Transverse colon (tissue), 4 donors: ENCODE data around the gene APOL5. TPM values are rescaled to one million over a fixed set of nuclear protein-coding genes. Genes with fewer than 3 reads are reported as not detected.

Source experiments
- DNase-seq: peaks from one replicate; pipeline ENCODE4 v3.0.0-alpha.2; 2019
- H3K27ac ChIP-seq, 4 donors: fragments of 200-600 bp; sonication (generic); 2 replicates each; pipeline ENCODE4 v1.5.1; 2016 to 2018; ENCODE audit warnings: inconsistent platforms in 4 of 4
- H3K27me3 ChIP-seq: fragments of 200-600 bp; sonication (generic); 2 replicates; pipeline ENCODE4 v1.5.1; 2017; ENCODE audit warnings: inconsistent platforms
- H3K36me3 ChIP-seq, 4 donors: fragments of 200-600 bp; sonication (generic); 2 replicates each; pipeline ENCODE4 v1.5.1; 2017 to 2019; ENCODE audit warnings: inconsistent platforms in 4 of 4
- H3K4me1 ChIP-seq, 4 donors: fragments of 200-600 bp; sonication (generic); 2 replicates each; pipeline ENCODE4 v1.5.1; 2017 to 2020; ENCODE audit warnings: inconsistent platforms in 4 of 4
- H3K4me3 ChIP-seq, 4 donors: fragments of 200-600 bp; sonication (generic); 1 replicate in 1 of 4; 2 replicates in 3 of 4; pipeline versions ENCODE4 v1.5.1 to v1.6.1; 2017 to 2019; ENCODE audit warnings: inconsistent platforms in 4 of 4
- H3K9me3 ChIP-seq, 2 donors: fragments of 200-600 bp; sonication (generic); 2 replicates each; pipeline ENCODE4 v1.5.1; 2017 to 2019; ENCODE audit warnings: inconsistent platforms in 2 of 2
- EP300 ChIP-seq: sonication (generic); formaldehyde crosslinking; IDR thresholded peaks from one replicate; pipeline ENCODE4 v1.6.1; 2017; ENCODE audit warnings: antibody characterized with exemption, low read depth
- POLR2A ChIP-seq: fragments of 450-650 bp; IDR thresholded peaks from one replicate; pipeline ENCODE4 v1.6.1; 2016; ENCODE audit warnings: antibody characterized with exemption, mild to moderate bottlenecking, moderate library complexity
- POLR2AphosphoS5 ChIP-seq, 3 donors: sonication (generic); formaldehyde crosslinking; IDR thresholded peaks; one replicate each; pipeline ENCODE4 v1.6.1; 2016; ENCODE audit warnings: antibody characterized with exemption in 3 of 3
- WGBS, 2 donors: methylation state at CpG; one replicate each; pipeline ENCODE4 v1.1.5; 2018; ENCODE audit warnings: low coverage in 1 of 2; 5-methylcytosine and 5-hydroxymethylcytosine counted together
- in situ Hi-C, 4 donors: fragments of 200-750 bp; cut with MboI; loops; one replicate each; pipeline versions ENCODE4 v1.15.0 to v1.15.1; 2017; ENCODE audit warnings: low sequenced_read_pairs in 3 of 4, low pct_ligation_motif_present in 1 of 4, low pct_unique_long_range_greater_than_20kb in 1 of 4
- intact Hi-C: fragments of 100-400 bp; cut with DNase I; formaldehyde crosslinking; loops from one replicate; pipeline ENCODE4 v1.15.1; 2023; ENCODE audit warnings: low total_unique reads
- total RNA-seq, 4 donors: library from RNA; depleted of rRNA; stranded (reverse); fragments of >200 nt; gene quantifications; one replicate each; pipeline ENCODE4 v1.1.0, GENCODE V29; 2016
- TF ChIP-seq, protein P1 (sequence below), 5 experiments: fragments of 200-600 bp in 3 of 5; fragments of 450-650 bp in 2 of 5; sonication (generic) in 3 of 5; IDR thresholded peaks; 1 replicate in 2 of 5; 2 replicates in 3 of 5; pipeline ENCODE4 v1.5.1; 2016 to 2017; ENCODE audit warnings: antibody characterized with exemption in 5 of 5, inconsistent platforms in 3 of 5, mild to moderate bottlenecking in 2 of 5, moderate library complexity in 1 of 5

Gene APOL5
- total RNA-seq, 4 donors from 2014 or later, result not detected

DNA sequence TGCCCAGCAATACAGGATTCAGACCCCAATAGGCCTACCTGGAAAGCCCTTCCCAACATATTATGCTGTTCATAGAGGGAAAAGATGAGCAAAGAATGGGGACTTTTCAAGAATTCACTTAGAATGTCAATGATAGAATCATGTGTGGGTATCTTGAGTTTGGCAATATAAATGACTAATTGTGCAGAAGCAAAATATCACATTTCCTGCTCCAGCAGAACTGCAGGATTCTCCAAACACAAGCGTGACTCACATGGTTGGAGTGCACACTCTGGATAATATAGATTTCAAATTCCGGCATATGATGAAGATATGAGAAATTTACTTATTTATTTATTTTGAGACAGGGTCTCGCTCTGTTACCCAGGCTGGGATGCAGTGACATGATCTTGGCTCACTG, 12.5 kb upstream of the APOL5 start:
- WGBS, 2 donors, result 88 to 93% methylated on average over 2 to 3 of the region's 3 CpGs
- in situ Hi-C loops, result no loop called here
- Histone ChIP-seq H3K9me3 (no peaks in the 10 kb centered on the region), H3K4me3 (no peak overlapping the region), H3K36me3 (no peaks in the 10 kb centered on the region), H3K4me1 (peaks cover 0 to 17% (median 0%) of the 10 kb centered on the region in 4 donors), H3K27me3 (no peaks in the 10 kb centered on the region), H3K27ac (peak overlapping the region in 1 of 4 donors; percentile 19)
- TF ChIP-seq POLR2AphosphoS5 (IDR thresholded peaks at IDR 0.05), result no peak
- no peak for TF ChIP-seq EP300
- TF ChIP-seq, protein P1, sequence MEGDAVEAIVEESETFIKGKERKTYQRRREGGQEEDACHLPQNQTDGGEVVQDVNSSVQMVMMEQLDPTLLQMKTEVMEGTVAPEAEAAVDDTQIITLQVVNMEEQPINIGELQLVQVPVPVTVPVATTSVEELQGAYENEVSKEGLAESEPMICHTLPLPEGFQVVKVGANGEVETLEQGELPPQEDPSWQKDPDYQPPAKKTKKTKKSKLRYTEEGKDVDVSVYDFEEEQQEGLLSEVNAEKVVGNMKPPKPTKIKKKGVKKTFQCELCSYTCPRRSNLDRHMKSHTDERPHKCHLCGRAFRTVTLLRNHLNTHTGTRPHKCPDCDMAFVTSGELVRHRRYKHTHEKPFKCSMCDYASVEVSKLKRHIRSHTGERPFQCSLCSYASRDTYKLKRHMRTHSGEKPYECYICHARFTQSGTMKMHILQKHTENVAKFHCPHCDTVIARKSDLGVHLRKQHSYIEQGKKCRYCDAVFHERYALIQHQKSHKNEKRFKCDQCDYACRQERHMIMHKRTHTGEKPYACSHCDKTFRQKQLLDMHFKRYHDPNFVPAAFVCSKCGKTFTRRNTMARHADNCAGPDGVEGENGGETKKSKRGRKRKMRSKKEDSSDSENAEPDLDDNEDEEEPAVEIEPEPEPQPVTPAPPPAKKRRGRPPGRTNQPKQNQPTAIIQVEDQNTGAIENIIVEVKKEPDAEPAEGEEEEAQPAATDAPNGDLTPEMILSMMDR (IDR thresholded peaks at IDR 0.05), result no peak
- no peak for TF ChIP-seq POLR2A
- intact Hi-C loops, result no loop called here
- no peak for DNase-seq

DNA sequence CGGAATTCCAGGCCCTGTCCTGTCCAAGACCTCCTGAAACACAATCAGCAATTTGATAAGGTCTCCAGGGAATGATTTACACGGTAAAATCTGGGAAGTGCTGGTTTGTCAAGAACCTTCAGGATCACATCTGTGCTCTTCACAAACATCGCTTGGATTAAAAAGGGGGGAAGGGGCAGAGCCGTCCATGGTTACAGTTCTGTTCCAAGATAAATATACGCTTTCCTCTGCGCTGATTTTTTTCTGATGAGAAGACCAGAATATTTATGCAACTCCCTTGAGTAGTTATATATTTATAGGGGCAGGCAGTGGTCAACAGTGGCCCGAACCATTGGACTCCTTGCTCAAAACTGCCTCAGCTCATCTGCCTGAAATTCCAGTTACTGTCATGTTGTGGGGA, 9.2 kb upstream of the APOL5 start:
- peaks cover 0 to 17% (median 0%) of the 10 kb centered on the region in 4 donors for H3K4me1 ChIP-seq
- WGBS, 2 donors, result 59 to 83% methylated on average over 1 to 7 of the region's 7 CpGs
- TF ChIP-seq, protein P1 (IDR thresholded peaks at IDR 0.05), result no peak
- TF ChIP-seq EP300, result no peak
- no peak for TF ChIP-seq POLR2AphosphoS5 (IDR thresholded peaks at IDR 0.05)
- TF ChIP-seq POLR2A, result no peak
- in situ Hi-C loops, result no loop called here
- H3K4me3 ChIP-seq, result no peak overlapping the region
- no peak for DNase-seq
- H3K9me3 ChIP-seq, result peaks cover 0 to 9% of the 10 kb centered on the region in 2 donors
- no peaks in the 10 kb centered on the region for H3K27me3 ChIP-seq
- H3K27ac ChIP-seq, result no peak overlapping the region
- H3K36me3 ChIP-seq, result no peaks in the 10 kb centered on the region
- intact Hi-C loops, result no loop called here

DNA sequence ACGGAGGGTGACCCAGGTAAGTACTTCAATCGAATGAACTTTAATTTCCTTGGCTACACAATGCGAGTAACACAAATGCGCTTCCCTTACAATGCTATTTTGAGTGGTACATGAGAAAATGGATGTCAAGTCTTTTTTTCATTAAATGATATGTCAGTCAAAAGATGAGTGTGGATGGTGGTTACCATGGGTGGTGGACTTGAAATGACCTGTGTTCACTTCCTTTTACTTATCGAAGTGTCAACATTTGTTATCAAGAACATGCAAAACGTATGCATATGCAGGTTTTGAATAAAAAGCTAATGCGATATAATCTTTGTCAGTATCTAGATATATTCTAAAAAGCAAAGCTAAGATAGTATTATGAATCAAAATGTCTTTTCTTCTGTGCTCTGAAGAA, 8.8 kb upstream of the APOL5 start:
- 66 to 82% methylated on average over 5 to 7 of the region's 7 CpGs for WGBS, 2 donors
- peaks cover 0 to 16% (median 0%) of the 10 kb centered on the region in 4 donors for H3K4me1 ChIP-seq
- H3K4me3 ChIP-seq, result no peak overlapping the region
- intact Hi-C loops (no loop called here), in situ Hi-C loops (no loop called here)
- H3K9me3 ChIP-seq, result peaks cover 0 to 9% of the 10 kb centered on the region in 2 donors
- DNase-seq, result no peak
- no peaks in the 10 kb centered on the region for H3K36me3 ChIP-seq
- no peak overlapping the region for H3K27ac ChIP-seq
- TF ChIP-seq EP300 (no peak), POLR2A (no peak), POLR2AphosphoS5 (IDR thresholded peaks at IDR 0.05) (no peak)
- TF ChIP-seq, protein P1 (IDR thresholded peaks at IDR 0.05), result no peak
- H3K27me3 ChIP-seq, result no peaks in the 10 kb centered on the region

DNA sequence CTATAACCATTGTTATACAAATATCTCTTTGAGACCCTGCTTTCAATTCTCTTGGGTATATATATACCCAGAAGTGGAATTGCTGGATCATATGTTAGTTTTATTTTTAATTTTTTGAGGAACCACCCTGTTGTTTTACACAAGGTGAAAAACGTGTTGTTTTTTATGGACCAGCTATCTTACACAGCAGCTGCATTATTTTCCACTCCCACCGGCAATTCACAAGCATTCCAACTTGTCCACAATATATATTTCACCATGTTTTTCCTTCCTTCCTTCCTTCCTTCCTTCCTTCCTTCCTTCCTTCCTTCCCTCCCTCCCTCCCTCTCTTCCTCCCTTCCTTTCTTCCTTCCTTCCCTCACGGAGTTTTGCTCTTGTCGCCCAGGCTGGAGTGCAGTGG, 6.3 kb upstream of the APOL5 start:
- Histone ChIP-seq H3K4me3 (no peak overlapping the region), H3K36me3 (no peaks in the 10 kb centered on the region), H3K9me3 (peaks cover 0 to 9% of the 10 kb centered on the region in 2 donors), H3K27ac (no peak overlapping the region), H3K27me3 (no peaks in the 10 kb centered on the region), H3K4me1 (no peaks in the 10 kb centered on the region)
- in situ Hi-C loops, result no loop called here
- DNase-seq, result no peak
- intact Hi-C loops, result no loop called here
- TF ChIP-seq POLR2AphosphoS5 (IDR thresholded peaks at IDR 0.05) (no peak), EP300 (no peak), POLR2A (no peak)
- 59 to 79% methylated on average over 2 to 4 of the region's 4 CpGs for whole genome bisulfite sequencing, 2 donors

DNA sequence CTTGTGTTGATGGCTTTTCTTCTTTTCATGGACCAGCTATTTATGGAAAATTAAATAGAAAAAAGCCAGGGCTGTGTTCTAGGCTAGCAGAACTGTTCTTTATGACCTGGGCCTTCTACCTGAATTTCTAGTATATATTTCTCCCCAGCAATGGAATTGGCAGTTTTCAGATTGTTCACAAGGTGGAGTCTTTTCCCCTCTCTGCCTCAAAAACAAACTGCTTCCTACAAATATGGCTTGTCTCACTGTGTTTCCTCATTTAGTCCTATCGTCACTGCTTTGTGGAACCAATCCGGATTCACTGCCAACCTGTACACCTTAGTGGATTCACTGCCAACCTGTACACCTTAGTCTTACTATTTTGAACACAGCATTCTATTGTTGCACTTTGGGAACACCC, 5.0 kb upstream of the APOL5 start:
- intact Hi-C loops, result no loop called here
- H3K27ac ChIP-seq, result no peak overlapping the region
- no peak for DNase-seq
- H3K27me3 ChIP-seq, result no peaks in the 10 kb centered on the region
- no peaks in the 10 kb centered on the region for H3K4me1 ChIP-seq
- 90 to 92% methylated on average over 2 of the region's 2 CpGs for WGBS, 2 donors
- H3K36me3 ChIP-seq, result no peaks in the 10 kb centered on the region
- in situ Hi-C loops, result no loop called here
- TF ChIP-seq POLR2AphosphoS5 (IDR thresholded peaks at IDR 0.05) (no peak), POLR2A (no peak), EP300 (no peak)
- TF ChIP-seq, protein P1 (IDR thresholded peaks at IDR 0.05), result no peak
- H3K4me3 ChIP-seq, result no peak overlapping the region
- H3K9me3 ChIP-seq, result peaks cover 0 to 9% of the 10 kb centered on the region in 2 donors
